Stimulated activated naive CD8-positive, alpha-beta T cell treated with anti-CD3 and anti-CD28 coated beads, Interleukin-15, Interleukin-2, amounts not matched to agents 100 U/mL and 50 U/mL, for 24 hours (primary cell): ENCODE measurements around the gene LSM11.

Experiments
- ATAC-seq: fragments of 150-1000 bp; cut with Tn5 transposase; one replicate; pipeline ENCODE4 v1.10.0; 2021
- DNase-seq: peaks from one replicate; pipeline ENCODE4 v3.0.0; 2021

The LSM11 gene

GRCh38 chr5:157767689-157768088, 24.2 kb downstream of the LSM11 start:
- no peak for ATAC-seq
- DNase-seq, result no peak

GRCh38 chr5:157770665-157771064, 27.2 kb downstream of the LSM11 start:
- DNase-seq, result no peak
- no peak for ATAC-seq

GRCh38 chr5:157772127-157772526, 28.6 kb downstream of the LSM11 start:
- peak; percentile 14 for ATAC-seq

GRCh38 chr5:157778121-157778805, 34.8 kb downstream of the LSM11 start:
- ATAC-seq, result no peak
- no peak for DNase-seq

More at GRCh38 chr5:157772127-157772526, 28.6 kb downstream of the LSM11 start:
- no peak for DNase-seq

GRCh38 chr5:157779221-157779620, 35.7 kb downstream of the LSM11 start:
- ATAC-seq, result no peak

GRCh38 chr5:157785801-157786200, 42.3 kb downstream of the LSM11 start:
- ATAC-seq (no peak), DNase-seq (no peak)

More at GRCh38 chr5:157779221-157779620, 35.7 kb downstream of the LSM11 start:
- no peak for DNase-seq

GRCh38 chr5:157793301-157793700, 49.8 kb downstream of the LSM11 start:
- DNase-seq (no peak), ATAC-seq (peak; percentile 63)

- DNase-seq (no peak), ATAC-seq (no peak)
These were observed 56.1 kb downstream of the LSM11 start for GRCh38 chr5:157799578-157799977.

GRCh38 chr5:157800137-157800536, 56.6 kb downstream of the LSM11 start:
- DNase-seq, result no peak
- ATAC-seq, result no peak

- no peak for ATAC-seq
- DNase-seq, result no peak
These were observed 59.2 kb downstream of the LSM11 start for GRCh38 chr5:157802736-157803135.

- no peak for DNase-seq
- no peak for ATAC-seq
These were observed 64.5 kb downstream of the LSM11 start for GRCh38 chr5:157808043-157808442.
